GM21737 (cell line): ENCODE data around the gene MAGEA3.
"Not testable (repeated sequence)": the region's sequence is repeated elsewhere in the genome, so short reads cannot be mapped to it uniquely, and the experiment has no call there.

ENCODE experiments used
- ATAC-seq: cut with Tn5 transposase; IDR thresholded peaks from one replicate; pipeline ENCODE4 v1.9.1; 2021; ENCODE audit warnings: mild to moderate bottlenecking, moderate library complexity; ENCODE audit not compliant: unreplicated experiment

The MAGEA3 gene, protein sequence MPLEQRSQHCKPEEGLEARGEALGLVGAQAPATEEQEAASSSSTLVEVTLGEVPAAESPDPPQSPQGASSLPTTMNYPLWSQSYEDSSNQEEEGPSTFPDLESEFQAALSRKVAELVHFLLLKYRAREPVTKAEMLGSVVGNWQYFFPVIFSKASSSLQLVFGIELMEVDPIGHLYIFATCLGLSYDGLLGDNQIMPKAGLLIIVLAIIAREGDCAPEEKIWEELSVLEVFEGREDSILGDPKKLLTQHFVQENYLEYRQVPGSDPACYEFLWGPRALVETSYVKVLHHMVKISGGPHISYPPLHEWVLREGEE

DNA sequence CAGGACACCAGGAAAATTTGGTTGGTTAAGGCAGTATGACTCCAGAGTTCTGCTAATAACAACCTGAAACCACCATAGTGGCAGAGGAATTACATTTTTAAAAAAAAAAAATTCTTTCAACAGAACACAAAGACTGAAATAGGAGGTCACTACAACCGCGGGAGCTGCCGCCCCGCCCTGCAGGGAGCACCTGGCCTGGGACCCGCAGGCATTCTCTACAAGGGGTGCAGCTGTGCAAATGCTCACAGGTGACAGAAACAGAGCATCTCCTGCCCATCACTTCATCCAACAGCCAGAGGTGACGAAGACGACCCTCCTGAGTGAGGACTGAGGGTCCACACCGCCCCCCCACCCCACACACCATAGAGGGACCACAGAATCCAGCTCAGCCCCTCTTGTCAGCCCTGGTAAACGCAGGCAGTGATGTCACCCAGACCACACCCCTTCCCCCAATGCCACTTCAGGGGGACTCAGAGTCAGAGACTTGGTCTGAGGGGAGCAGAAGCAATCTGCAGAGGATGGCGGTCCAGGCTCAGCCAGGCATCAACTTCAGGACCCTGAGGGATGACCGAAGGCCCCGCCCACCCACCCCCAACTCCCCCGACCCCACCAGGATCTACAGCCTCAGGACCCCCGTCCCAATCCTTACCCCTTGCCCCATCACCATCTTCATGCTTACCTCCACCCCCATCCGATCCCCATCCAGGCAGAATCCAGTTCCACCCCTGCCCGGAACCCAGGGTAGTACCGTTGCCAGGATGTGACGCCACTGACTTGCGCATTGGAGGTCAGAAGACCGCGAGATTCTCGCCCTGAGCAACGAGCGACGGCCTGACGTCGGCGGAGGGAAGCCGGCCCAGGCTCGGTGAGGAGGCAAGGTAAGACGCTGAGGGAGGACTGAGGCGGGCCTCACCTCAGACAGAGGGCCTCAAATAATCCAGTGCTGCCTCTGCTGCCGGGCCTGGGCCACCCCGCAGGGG lies at the start of gene MAGEA3:
Gene MAGEA3, plus strand, starts transcription at position 843 of the 980 bp plus-strand sequence. CDS start 2,039 bp downstream, outside the sequence.
- not testable (repeated sequence) for ATAC-seq

DNA sequence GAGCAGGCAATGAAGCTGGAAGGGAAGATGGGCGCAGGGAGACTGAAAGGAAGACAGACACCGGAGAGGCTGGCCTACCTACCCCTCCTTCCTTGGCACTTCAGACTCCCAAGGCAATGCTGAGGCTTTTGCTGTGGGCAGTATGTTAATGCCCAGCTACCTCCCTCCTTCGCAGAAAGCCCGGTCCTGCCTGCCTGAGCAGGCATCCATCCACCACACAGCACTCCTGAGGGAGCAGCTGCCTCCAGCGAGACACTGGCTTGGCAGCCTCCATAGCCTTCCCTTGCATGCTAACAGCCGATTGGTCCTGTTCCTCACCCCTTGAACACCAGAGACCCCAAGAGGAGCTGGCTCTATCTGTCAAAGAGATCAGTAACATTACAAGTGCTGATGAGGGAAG lies 46.5 kb upstream of the MAGEA3 start:
- no peak for ATAC-seq

DNA sequence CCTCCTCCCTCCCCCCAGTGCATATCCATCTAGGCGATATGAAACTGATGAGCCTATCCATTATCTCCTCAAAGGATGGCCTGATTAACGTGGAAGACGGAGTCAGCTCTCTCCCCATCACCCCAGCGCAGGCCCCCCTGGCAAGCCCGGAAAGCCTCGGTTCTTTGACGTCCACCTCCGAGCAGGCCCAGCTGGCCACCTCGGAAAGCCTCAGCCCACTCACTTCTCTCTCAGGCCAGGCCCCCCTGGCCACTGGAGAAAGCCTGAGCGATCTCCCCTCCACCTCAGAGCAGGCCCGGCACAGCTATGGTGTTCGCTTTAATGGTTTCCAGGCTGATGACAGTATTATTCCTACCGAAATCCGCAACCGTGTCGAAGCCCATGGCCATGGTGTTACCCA lies 46.1 kb upstream of the MAGEA3 start:
- no peak for ATAC-seq

DNA sequence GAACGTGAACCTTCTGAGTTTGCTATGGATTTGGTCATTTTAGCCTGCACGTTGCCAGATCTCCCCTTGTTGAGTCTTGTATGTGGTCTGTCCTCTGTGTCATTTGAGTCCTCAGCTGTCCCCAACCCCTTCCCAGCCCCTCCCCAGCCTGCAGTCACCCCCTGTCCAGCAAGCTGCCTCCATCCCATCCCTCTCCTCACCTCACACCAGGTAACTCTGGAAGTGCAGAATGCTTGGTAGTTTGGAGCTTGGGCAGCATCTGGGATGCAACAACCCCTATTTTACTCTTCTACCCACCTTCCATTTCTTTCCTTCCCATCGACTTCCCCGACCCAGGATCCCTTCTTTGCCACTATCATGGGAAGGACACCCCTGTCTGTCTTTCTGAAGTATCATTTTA lies 42.5 kb upstream of the MAGEA3 start:
- ATAC-seq, result no peak

DNA sequence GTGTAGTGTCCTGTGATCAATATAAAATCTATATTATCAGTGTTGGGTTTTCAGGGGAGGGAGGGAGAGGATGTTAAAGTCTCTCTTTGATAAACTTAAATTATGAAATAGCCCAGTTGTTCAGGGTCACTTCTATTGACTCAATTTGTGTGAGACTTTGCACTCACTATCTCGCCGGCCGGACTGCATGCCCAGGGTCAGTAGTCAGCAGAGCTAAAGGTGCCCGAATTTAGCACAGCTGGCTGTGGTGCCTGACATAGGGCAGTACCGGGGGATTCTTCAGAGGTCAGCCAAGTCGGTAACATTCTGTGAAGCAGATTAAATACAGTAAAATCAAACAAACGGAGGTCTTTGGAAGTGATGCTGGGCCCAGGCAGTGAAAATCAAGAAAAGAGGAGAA lies 41.7 kb upstream of the MAGEA3 start:
- ATAC-seq, result no peak

DNA sequence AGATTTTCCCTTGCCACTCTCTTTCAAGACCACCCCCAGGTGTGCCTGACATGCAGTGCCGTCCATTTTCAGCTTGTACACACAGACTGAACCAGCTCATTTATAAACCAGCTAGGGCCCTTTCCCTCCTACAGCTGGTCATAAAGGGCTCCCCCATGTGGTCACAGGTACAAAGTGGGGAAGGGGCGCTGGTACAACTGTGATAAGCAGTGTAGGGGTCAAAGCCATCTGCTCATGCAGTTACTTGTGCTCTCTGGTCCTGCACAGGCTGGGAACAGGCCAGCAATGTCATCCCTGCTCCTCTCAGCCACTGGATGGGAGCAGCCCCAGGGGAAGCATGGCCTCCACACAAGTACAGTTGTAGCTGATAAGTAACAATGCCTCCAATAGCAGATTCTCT lies 40.3 kb upstream of the MAGEA3 start:
- ATAC-seq, result no peak

DNA sequence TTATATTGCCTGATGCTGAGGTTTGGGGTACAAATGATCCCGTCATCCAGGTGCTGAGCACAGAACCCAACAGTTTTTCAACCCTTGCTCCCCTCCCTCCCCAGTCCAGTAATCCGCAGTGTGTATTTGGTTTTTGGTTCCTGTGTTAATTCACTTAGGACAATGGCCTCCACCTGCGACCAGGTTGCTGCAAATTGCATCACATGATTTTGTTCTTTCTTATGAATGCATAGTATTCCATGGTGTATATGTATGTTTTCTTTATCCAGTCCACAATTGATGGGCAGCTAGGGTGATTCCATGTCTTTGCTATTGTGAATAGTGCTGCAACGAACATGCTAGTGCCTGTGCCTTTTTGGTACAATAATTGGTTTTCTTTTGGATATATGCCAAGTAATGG lies 35.5 kb upstream of the MAGEA3 start:
- ATAC-seq, result no peak

DNA sequence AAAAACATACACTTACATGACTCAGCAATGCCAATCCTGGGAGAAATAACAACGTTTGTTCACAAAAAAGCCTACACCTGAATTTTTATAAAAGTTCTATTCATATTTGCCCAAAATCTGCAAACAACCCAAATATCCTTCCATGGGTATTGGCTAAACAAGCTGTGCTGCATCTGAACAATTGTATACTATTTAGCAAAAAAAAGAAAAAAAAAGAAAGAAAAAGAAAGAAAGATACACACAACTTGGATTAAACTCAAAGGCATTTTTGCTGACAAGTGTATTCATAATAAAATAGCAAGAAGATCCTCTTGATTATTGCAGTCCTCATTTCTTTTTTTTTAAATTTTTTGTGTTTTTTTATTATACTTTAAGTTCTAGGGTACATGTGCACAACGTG lies 24.5 kb upstream of the MAGEA3 start:
- no peak for ATAC-seq

DNA sequence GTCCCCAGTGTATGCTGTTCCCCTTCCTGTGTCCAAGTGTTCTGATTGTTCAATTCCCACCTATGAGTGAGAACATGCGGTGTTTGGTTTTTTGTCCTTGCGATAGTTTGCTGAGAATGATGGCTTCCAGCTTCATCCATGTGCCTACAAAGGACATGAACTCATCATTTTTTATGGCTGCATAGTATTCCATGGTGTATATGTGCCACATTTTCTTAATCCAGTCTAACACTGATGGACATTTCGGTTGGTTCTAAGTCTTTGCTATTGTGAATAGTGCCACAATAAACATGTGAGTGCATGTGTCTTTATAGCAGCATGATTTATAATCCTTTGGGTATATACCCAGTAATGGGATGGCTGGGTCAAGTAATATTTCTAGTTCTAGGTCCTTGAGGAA lies 23.9 kb upstream of the MAGEA3 start:
- not testable (repeated sequence) for ATAC-seq

DNA sequence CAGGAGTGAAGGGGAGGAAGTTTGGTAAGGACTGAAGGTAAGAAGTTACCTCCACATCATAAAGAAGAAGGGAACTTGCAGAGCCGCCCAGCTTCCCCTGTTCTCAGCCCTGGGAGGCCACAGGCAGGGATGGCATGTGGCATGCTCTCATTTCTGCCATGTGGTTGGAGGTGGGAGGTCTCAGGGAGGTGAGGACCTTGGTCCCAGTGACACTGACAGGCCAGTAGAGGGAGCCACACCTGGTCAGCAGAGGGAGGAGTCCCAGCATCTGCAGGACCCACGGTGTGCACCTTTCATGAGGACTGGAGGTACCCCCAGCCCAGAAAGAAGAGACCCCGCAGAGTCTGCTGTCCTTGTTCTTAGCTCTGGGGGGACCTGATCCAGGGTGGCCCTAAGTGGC lies 17.6 kb upstream of the MAGEA3 start:
- ATAC-seq, result not testable (repeated sequence)

DNA sequence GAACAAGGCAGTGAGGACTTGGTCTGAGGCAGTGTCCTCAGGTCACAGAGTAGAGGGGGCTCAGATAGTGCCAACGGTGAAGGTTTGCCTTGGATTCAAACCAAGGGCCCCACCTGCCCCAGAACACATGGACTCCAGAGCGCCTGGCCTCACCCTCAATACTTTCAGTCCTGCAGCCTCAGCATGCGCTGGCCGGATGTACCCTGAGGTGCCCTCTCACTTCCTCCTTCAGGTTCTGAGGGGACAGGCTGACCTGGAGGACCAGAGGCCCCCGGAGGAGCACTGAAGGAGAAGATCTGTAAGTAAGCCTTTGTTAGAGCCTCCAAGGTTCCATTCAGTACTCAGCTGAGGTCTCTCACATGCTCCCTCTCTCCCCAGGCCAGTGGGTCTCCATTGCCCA lies 1.8 kb downstream of the MAGEA3 start:
- ATAC-seq, result not testable (repeated sequence)

DNA sequence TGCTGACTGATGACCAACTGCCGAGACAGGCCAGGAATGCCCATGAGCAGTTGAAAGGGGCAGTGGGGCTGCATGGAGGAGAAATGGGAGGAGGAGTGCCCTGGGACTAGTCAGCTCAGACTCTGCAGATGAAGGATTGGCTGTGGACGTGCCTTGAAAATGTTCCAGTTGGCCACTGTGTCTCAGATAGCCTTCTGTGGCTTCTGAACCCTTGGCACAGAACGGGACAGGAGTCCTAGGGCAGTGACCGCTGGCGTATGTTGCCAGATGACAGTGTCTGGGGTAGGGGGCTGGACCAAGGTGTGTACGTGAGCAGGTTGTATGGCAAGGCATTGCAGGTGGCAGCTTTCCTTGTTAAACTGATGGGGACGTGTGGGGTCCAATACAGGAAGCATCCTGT lies 7.9 kb downstream of the MAGEA3 start:
- not testable (repeated sequence) for ATAC-seq

DNA sequence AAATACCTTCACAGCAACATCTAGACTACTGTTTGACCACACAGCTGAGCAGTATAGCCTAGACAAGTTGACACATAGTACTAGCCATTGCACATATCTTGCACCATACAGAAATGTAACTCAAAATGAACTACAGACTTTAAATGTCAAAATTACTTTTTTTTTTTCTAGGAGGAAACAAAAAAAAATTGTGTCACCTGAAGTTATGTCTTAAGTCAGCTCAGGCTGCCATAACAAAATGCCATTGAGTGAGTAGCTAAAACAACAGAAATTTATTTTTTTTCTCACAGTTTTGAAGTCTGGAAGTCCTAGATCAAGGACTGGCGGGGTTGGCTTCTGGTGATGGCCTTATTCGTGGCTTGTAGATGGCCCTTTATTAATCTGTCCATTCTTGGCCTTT lies 10.6 kb downstream of the MAGEA3 start, which contains the start of gene CSAG2:
Gene CSAG2, minus strand, starts transcription at position 101 of the 400 bp plus-strand sequence. CDS start 161 bp downstream, outside the sequence.
- ATAC-seq, result not testable (repeated sequence)

DNA sequence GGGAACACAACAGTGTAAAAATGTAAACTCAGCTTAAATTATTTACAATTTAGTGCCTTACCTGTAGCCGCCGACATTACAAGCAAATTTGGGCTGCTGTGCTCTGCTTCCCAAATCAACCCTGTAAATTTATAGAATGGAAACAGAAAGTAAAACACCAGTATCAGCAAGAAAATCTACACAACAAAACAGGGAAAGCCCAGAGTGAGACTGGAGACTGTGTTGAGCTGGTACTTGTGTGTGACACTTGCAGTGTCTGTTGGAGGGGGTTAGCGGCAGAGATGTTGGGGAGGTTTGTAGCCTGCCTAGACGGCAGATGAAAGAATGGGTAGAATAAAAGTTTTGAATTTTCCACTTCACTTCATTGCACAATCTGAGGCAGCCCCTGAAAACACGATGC lies 14.6 kb downstream of the MAGEA3 start:
- not testable (repeated sequence) for ATAC-seq

DNA sequence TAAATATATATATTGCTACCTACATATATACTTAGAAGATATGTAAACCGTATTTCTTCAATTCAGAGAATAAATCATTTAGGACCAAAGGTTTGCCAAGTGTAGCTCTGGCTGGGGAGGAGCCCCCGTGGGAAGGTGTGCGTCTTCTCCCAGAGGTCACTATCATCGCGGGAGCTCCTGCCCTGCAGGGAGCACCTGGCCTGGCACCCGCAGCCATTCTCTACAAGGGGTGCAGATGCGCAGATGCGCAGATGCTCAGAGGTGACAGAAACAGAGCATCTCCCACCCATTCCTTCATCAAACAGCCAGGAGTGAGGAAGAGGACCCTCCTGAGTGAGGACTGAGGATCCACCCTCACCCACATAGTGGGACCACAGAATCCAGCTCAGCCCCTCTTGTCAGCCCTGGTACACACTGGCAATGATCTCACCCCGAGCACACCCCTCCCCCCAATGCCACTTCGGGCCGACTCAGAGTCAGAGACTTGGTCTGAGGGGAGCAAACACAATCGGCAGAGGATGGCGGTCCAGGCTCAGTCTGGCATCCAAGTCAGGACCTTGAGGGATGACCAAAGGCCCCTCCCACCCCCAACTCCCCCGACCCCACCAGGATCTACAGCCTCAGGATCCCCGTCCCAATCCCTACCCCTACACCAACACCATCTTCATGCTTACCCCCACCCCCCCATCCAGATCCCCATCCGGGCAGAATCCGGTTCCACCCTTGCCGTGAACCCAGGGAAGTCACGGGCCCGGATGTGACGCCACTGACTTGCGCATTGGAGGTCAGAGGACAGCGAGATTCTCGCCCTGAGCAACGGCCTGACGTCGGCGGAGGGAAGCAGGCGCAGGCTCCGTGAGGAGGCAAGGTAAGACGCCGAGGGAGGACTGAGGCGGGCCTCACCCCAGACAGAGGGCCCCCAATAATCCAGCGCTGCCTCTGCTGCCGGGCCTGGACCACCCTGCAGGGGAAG lies 15.5 kb downstream of the MAGEA3 start, which contains the start of gene MAGEA2B:
Gene MAGEA2B, plus strand, starts transcription at position 814 of the 973 bp plus-strand sequence. CDS start 2,479 bp downstream, outside the sequence.
- not testable (repeated sequence) for ATAC-seq

DNA sequence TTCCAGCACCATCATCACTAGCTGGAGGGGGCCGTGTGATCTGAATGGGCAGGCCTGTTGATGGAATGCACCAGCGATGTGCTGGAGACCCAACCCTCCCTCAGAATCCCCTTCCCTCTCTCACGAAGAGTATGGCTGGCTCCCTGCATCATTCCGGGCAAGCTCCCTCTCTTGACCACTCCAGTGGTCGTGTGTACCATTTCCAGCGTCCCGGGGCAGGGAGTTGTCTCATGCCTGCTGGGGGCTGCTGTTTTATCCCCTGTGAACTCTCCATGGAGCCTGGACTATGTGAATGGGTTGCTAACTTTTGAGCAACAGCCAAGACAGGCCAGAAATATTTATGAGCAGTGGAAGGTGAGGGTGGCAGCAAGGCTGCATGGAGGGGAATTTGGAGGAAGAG lies 26.8 kb downstream of the MAGEA3 start:
- no peak for ATAC-seq

DNA sequence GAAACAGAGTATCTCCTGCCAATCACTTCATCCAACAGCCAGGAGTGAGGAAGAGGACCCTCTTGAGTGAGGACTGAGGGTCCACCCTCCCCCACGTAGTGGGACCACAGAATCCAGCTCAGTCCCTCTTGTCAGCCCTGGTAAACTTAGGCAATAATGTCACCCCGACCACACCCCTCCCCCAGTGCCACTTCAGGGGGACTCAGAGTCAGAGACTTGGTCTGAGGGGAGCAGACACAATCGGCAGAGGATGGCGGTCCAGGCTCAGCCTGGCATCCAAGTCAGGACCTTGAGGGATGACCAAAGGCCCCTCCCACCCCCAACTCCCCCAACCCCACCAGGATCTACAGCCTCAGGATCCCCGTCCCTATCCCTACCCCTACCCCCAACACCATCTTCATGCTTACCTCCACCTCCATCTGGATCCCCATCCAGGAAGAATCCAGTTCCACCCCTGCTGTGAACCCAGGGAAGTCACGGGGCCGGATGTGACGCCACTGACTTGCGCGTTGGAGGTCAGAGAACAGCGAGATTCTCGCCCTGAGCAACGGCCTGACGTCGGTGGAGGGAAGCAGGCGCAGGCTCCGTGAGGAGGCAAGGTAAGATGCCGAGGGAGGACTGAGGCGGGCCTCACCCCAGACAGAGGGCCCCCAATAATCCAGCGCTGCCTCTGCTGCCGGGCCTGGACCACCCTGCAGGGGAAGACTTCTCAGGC lies 34.8 kb downstream of the MAGEA3 start, which contains the start of the genes CSAG1 and MAGEA12:
Gene CSAG1, minus strand, starts transcription at position 461 of the 715 bp plus-strand sequence. CDS start 1,261 bp downstream, outside the sequence.
Gene MAGEA12, plus strand, starts transcription at position 497 of the 715 bp plus-strand sequence. CDS start 2,405 bp downstream, outside the sequence.
- ATAC-seq, result no peak

DNA sequence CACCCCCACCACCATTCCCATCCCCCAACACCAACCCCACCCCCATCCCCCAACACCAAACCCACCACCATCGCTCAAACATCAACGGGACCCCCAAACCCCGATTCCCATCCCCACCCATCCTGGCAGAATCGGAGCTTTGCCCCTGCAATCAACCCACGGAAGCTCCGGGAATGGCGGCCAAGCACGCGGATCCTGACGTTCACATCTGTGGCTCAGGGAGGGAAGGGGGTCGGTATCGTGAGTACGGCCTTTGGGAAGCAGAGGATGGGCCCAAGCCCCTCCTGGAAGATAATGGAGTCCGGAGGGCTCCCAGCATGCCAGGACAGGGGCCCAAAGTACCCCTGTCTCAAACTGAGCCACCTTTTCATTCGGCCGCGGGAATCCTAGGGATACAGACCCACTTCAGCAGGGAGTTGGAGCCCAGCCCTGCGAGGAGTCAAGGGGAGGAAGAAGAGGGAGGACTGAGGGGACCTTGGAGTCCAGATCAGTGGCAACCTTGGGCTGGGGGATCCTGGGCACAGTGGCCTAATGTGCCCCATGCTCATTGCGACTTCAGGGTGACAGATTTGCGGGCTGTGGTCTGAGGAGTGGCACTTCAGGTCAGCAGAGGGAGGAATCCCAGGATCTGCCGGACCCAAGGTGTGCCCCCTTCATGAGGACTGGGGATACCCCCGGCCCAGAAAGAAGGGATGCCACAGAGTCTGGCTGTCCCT lies 35.7 kb downstream of the MAGEA3 start:
- not testable (repeated sequence) for ATAC-seq

DNA sequence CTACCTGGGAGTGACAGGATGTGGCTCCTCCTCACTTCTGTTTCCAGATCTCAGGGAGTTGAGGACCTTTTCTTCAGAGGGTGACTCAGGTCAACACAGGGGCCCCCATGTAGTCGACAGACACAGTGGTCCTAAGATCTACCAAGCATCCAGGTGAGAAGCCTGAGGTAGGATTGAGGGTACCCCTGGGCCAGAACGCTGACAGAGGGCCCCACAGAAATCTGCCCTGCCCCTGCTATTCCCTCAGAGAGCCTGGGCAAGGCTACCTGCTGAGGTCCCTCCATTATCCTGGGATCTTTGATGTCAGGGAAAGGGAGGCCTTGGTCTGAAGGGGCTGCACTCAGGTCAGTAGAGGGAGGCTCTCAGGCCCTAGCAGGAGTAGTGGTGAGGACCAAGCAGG lies 36.5 kb downstream of the MAGEA3 start:
- no peak for ATAC-seq
